AG04449 (cell line): ENCODE results near the gene GSG1L.

Experiments used
- CTCF ChIA-PET: fragments of 350-600 bp; formaldehyde crosslinking; extraction: SDS; loops from one replicate; lab custom pipeline; 2021; ENCODE audit warnings: antibody characterized with exemption; lab: Yijun Ruan, JAX
- POLR2A ChIA-PET: fragments of 400-600, 350-600 bp; formaldehyde crosslinking; extraction: SDS; loops from one replicate; lab custom pipeline; 2020; ENCODE audit warnings: antibody characterized with exemption, inconsistent platforms; lab: Yijun Ruan, JAX
- DNase-seq: peaks from one replicate; pipeline ENCODE4 v3.0.0-alpha.2; 2010; ENCODE audit warnings: low read depth, low spot score
- H3K4me3 ChIP-seq: 2 replicates; pipeline ENCODE4 v1.5.1; 2011; ENCODE audit warnings: low read depth, mild to moderate bottlenecking, control low read depth, low read length
- TF ChIP-seq, protein P1 (sequence below): IDR thresholded peaks from one replicate; pipeline ENCODE4 v1.5.1; 2011; ENCODE audit warnings: mild to moderate bottlenecking, moderate library complexity, low read length, control low read depth, inconsistent platforms; ENCODE audit not compliant: insufficient read depth; ENCODE audit errors: missing control alignments

Gene GSG1L

DNA sequence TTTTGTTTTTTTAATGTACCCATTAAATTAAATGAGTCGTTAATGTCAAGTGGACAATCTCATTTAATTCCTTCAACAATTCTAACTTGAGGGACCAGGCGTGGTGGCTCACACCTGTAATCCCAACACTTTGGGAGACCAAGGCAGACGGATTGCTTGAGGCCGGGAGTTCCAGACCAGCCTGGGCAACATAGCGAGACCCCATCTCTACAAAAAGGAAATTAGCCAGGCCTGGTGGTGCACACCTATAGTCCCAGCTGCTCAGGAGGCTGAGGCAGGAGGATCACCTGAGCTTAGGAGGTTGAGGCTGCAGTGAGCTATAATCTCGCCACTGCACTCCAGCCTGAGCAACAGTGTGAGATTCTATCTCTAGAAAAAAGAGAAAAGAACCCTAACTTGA, 20.7 kb upstream of the GSG1L start:
- ChIA-PET POLR2A (no interaction called here), CTCF (no interaction called here)
- H3K4me3 ChIP-seq: no peak overlapping the region
- TF ChIP-seq, protein P1, sequence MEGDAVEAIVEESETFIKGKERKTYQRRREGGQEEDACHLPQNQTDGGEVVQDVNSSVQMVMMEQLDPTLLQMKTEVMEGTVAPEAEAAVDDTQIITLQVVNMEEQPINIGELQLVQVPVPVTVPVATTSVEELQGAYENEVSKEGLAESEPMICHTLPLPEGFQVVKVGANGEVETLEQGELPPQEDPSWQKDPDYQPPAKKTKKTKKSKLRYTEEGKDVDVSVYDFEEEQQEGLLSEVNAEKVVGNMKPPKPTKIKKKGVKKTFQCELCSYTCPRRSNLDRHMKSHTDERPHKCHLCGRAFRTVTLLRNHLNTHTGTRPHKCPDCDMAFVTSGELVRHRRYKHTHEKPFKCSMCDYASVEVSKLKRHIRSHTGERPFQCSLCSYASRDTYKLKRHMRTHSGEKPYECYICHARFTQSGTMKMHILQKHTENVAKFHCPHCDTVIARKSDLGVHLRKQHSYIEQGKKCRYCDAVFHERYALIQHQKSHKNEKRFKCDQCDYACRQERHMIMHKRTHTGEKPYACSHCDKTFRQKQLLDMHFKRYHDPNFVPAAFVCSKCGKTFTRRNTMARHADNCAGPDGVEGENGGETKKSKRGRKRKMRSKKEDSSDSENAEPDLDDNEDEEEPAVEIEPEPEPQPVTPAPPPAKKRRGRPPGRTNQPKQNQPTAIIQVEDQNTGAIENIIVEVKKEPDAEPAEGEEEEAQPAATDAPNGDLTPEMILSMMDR: no peak
- DNase-seq: no peak

DNA sequence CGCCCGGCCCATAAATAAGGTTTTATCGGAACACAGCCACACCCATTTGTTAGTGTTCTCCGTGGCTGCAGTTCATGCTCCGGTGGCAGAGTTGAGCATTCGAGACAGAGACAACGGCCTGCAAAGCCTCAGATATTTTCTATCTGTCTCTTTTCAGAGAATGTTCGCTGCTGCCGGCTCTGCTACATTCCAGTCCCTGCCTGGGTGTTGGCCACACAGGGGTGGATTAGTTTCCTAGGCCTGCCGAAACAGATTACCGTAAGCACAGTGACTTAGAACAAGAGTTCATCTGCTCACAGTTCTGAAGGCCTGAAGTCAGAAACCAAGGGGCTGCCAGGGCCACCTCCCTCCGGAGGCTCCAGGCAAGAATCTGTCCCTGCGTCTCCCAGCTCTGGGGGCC, 19.1 kb upstream of the GSG1L start:
- DNase-seq: no peak
- TF ChIP-seq, protein P1: no peak
- ChIA-PET POLR2A (no interaction called here), CTCF (interaction anchor here (1.0 kb wide), 1 partner anchor 12 kb away, joined by 5 read pairs; no protein-coding TSS in a partner anchor)
- H3K4me3 ChIP-seq: no peak overlapping the region

DNA sequence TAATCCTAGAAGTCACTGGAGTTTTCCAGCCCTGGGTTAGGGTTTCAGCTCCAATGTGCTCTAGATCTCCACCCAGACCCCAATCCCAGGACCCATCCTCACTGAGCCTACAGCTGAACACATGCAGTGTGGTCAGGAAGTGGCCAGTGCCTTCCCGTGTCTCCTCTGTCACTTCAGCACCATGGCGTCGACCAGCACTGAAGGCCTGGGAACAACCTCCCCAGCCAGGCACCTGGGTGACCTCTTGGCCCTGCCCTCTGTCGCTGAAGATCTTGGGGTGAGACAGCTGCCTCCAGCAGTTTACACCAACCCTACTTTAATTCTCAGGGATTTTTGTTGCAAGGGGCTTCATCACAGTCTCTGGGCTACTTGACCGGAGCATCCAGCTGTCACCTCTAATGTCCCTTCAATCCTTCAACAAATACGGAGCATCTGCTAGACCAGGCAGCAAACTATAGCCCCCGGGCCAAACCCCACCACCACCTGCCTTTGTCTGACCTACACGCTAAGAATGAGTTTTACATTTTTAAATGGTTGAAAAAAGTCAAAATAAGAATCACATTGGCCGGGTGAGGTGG, 18.0 kb upstream of the GSG1L start:
- CTCF ChIA-PET: interaction anchor here (1.1 to 3.2 kb wide), 2 partner anchors 11 to 301 kb away, joined by 3 to 33 read pairs; no protein-coding TSS in a partner anchor
- H3K4me3 ChIP-seq: no peak overlapping the region
- no peak for DNase-seq
- TF ChIP-seq, protein P1: no peak
- POLR2A ChIA-PET: no interaction called here

DNA sequence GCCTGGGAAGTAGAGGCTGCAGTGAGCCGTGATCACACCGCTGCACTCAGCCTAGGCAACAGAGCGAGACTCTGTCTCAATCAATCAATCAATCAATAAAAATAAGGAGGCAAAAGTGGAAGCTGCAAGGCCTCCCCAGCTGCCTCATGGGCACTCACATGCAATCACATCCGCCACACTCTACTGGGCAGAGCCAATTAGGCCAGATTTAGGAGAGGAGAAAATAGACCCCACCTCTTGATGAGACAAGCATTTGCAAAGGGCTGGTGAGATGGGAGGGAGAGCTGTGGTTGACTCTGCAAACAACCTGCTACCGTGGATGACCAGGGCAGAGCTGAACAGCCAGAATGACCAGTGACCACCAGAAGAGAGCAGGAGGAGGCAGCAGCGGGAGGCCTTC, 14.7 kb upstream of the GSG1L start:
- CTCF ChIA-PET: no interaction called here
- H3K4me3 ChIP-seq: no peak overlapping the region
- TF ChIP-seq, protein P1: no peak
- no peak for DNase-seq
- POLR2A ChIA-PET: no interaction called here

DNA sequence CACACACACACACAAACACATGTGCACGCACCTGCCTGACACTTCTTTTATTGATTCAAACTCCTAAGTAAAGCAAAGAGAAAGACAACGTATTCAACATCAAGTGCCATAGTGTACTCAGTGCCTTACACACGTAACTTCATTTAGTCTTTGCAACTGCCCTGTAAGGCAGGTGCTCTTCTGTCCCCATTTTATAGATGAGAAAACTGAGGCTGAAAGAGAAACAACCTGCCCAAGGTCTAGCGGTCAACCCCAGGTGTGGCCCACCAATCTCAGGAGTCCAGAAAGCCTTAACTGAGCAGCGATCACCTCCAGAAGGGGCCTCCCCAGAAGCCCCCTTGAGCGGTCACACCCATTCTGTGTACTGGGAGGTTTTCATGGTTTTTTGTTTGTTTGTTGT, 10.3 kb upstream of the GSG1L start:
- TF ChIP-seq, protein P1: no peak
- no peak for DNase-seq
- POLR2A ChIA-PET: no interaction called here
- CTCF ChIA-PET: interaction anchor here (0.7 to 5.1 kb wide), 3 partner anchors 13 to 435 kb away, joined by 3 to 75 read pairs (median 39); no protein-coding TSS in a partner anchor
- no peak overlapping the region for H3K4me3 ChIP-seq

DNA sequence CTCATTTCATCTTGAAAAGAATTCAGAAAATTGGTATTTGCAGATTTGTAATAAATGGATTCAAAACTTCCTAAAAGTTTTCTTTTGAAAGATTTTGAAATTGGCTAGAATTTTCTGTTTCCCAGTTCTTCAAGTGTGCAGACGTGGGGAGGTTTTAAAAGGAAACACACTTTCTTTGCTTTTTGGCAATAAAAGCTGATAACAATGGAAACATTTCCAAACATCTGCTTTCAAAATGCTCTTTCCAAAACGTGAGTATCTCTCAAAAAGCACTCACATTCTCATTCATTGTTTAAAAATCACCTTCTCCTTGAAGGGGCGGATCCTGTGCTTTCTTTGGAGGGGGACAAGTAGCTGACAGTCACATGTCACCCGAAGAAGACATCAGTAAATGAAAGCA, 8.6 kb upstream of the GSG1L start:
- CTCF ChIA-PET: interaction anchor here (0.8 to 5.1 kb wide), 16 partner anchors 8 to 524 kb away, joined by 3 to 75 read pairs (median 11); no protein-coding TSS in a partner anchor
- POLR2A ChIA-PET: no interaction called here
- DNase-seq: no peak
- no peak overlapping the region for H3K4me3 ChIP-seq
- TF ChIP-seq, protein P1: no peak
